ENCODE results near the gene TSPAN18.

DNA sequence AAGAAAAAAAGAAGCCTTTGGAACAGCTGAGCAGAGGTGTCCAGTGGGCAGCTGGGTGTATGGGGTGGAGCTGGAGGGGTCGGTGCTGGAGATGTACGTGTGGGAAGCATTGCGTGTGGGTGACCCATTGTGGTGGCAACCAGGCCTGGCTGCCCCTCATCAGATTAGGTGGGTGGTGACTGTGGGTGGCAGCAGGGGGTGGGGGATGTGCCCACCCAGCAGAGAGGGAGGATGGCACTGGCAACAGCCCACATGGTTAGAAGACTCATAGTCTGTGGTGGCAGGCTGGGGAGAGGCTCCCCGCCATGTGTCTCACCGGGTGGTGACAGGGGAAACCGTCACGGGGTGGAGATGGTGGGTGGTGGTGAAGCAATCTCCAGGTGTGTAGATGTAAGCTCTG, 196.4 kb downstream of the TSPAN18 start:
- no peak for TF ChIP-seq TCF7 (IDR thresholded peaks at IDR 0.05; ENCODE audit: borderline replicate concordance)
- no peak for TF ChIP-seq POLR2AphosphoS5 (IDR thresholded peaks at IDR 0.05; ENCODE audit: low read length)
- TF ChIP-seq, protein P1, sequence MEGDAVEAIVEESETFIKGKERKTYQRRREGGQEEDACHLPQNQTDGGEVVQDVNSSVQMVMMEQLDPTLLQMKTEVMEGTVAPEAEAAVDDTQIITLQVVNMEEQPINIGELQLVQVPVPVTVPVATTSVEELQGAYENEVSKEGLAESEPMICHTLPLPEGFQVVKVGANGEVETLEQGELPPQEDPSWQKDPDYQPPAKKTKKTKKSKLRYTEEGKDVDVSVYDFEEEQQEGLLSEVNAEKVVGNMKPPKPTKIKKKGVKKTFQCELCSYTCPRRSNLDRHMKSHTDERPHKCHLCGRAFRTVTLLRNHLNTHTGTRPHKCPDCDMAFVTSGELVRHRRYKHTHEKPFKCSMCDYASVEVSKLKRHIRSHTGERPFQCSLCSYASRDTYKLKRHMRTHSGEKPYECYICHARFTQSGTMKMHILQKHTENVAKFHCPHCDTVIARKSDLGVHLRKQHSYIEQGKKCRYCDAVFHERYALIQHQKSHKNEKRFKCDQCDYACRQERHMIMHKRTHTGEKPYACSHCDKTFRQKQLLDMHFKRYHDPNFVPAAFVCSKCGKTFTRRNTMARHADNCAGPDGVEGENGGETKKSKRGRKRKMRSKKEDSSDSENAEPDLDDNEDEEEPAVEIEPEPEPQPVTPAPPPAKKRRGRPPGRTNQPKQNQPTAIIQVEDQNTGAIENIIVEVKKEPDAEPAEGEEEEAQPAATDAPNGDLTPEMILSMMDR (IDR thresholded peaks at IDR 0.05 in 2 of 3, conservative IDR thresholded peaks at IDR 0.05 in 1 of 3; ENCODE audit: control insufficient read depth in 2 of 3, extremely low read depth in 1 of 3, insufficient read depth in 1 of 3, low read depth in 3 of 3, low read length in 3 of 3): no peak
- TF ChIP-seq CEBPB (IDR thresholded peaks at IDR 0.05; ENCODE audit: borderline replicate concordance in 1 of 2, low read depth in 2 of 2, low read length in 2 of 2): no peak
